ENCODE data around the gene CDSN.
"Not testable (repeated sequence)": the region's sequence is repeated elsewhere in the genome, so short reads cannot be mapped to it uniquely, and the experiment has no call there.

Gene CDSN, protein sequence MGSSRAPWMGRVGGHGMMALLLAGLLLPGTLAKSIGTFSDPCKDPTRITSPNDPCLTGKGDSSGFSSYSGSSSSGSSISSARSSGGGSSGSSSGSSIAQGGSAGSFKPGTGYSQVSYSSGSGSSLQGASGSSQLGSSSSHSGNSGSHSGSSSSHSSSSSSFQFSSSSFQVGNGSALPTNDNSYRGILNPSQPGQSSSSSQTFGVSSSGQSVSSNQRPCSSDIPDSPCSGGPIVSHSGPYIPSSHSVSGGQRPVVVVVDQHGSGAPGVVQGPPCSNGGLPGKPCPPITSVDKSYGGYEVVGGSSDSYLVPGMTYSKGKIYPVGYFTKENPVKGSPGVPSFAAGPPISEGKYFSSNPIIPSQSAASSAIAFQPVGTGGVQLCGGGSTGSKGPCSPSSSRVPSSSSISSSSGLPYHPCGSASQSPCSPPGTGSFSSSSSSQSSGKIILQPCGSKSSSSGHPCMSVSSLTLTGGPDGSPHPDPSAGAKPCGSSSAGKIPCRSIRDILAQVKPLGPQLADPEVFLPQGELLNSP

DNA sequence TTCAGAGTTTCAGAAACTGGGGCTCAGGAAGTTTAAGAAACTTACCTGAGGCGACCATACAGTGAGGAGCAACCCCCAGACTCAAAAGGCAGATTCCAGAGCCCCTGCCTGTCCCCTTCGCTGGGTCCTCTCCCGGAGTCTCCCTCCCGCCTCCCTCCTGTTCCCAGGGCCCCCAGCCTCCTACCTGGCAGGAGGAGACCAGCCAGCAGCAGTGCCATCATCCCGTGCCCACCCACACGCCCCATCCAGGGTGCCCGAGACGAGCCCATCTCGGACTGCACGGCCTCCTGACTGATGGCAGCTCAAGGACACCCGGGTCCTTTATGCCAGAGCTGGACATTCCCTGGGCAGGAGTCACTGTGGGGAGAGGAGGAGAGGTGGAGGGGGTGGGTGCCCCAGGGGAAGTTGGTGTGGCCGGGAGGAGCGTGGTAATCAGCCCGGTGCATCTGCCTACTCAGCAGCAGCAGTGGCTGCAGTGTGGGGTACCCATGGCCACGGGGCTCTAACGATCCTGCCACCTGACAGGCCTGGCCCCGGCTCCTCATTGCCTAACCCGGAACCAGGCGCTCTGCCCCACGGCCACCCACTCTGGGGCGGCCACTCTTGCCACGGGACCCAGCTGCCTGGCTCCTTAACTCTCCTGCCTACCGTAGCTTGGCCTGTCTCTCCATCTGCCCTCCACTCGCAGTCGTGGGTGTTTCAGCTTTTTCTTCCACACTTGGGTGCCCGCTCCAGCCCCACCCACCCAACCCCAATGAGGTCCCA, at the start of gene CDSN:
CDSN (minus strand) TSS at position 296 of the 765 bp plus-strand sequence; CDS start at position 269, 27 bp downstream.
- no peak for DNase-seq

- DNase-seq, result no peak
Measured at GRCh38 chr6:31169123-31169857, 49.0 kb upstream of the CDSN start.

- no peak for DNase-seq
Measured at GRCh38 chr6:31168606-31169005, 48.4 kb upstream of the CDSN start.

GRCh38 chr6:31165986-31166385, 45.7 kb upstream of the CDSN start:
- DNase-seq, result no peak

GRCh38 chr6:31165064-31165832, 45.0 kb upstream of the CDSN start:
- DNase-seq, result not testable (repeated sequence)

DNA sequence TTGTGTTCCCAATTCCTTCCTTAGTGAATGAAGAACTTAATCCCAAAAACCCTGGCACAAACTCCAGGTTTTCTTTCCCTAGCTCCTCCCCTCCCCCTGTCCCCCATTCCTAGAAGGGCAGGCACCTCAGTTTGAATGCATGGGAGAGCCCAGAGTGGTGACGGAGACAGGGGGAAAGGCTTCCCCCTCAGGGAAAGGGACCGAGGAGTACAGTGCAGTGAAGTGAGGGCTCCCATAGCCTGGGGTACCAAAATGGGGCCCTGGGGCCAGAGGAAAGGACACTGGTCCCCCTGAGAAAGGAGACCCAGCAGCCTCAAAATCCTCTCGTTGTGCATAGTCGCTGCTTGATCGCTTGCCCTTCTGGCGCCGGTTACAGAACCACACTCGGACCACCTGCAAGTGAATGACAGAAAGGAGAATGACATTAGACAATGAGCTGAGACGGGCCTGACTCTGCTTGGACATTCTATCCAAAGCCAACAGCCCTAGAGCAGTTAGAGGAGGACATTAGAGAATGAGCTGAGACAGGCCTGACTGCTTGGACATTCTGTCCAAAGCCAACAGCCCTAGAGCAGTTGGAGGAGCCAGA, 44.3 kb upstream of the CDSN start:
- DNase-seq, result not testable (repeated sequence)

DNA sequence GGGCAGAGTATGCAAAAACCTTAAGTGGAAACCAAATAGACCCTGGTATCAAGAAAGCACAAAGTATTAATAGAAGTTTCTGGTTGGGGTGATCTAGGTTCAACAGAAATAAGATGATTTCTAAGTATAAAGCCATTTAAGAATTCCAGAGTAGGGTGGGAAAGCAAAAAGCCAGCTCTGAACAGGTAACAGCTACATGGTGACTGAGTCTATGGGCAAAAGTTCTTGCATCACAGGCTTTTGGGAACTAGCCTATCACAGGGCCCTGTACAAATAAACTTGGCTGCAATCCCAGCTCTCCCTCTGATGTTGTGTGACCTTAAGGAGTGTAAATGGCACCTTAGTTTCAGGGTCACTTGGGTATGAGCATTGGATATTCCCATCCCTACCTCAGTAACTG, 43.7 kb upstream of the CDSN start:
- DNase-seq, result no peak

DNA sequence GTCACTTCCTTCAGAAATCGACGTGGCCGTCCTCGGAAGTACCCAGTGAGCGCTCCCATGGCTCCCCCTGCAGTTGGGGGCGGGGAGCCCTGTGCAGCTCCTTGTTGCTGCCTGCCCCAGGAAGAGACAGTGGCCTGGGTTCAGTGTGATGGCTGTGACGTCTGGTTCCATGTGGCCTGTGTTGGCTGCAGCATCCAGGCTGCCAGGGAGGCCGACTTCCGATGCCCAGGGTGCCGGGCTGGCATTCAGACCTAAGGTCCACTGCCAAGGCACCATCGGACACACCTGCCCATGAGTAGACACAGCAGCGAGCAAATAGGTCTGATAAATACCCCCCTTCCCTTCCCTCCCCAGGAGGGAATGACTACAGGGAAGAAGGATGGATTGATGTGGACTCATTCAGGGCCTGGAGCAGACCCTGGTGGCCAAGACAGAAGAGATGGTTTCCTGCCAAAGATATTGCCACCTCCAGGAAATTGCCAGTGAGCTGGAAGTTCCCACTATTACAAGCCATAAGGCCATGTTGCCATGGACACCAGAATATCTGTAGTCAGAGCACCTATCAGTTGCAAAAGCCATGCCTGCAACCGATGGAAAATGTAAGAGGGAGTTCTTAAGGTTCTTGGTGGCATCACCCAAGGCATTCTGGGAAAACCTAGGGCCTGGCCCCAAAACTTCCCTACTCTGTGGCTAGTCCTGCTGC, 42.4 kb upstream of the CDSN start:
- no peak for DNase-seq

DNA sequence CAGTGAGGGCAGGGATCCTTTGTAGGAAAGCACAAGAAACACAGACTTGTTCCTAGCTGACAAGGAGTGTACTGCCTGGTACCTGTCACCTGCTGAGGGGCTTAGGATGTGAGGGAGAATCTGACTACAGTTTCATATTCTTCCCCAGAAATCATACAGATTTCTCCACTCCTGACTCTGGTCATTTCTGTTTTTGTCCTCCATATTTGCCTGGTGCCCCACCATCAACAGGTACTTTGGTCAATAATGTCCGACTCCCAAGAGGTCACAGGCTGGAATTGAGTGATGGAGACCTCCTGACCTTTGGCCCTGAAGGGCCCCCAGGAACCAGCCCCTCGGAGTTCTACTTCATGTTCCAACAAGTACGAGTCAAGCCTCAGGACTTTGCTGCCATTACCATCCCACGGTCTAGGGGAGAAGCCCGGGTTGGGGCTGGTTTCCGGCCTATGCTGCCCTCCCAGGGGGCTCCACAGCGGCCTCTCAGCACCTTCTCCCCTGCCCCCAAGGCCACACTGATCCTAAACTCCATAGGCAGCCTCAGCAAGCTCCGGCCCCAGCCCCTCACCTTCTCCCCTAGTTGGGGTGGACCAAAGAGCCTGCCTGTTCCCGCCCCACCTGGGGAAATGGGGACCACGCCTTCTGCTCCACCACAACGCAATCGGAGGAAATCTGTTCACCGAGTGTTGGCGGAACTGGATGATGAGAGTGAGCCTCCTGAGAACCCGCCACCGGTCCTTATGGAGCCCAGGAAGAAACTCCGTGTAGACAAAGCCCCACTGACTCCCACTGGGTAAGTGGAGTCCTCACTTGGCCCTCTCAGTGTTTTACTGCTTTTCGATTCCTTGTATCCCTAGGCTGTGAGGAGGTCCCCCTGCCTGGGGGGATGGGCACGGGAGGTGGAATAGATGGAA, 41.2 kb upstream of the CDSN start:
- no peak for DNase-seq

DNA sequence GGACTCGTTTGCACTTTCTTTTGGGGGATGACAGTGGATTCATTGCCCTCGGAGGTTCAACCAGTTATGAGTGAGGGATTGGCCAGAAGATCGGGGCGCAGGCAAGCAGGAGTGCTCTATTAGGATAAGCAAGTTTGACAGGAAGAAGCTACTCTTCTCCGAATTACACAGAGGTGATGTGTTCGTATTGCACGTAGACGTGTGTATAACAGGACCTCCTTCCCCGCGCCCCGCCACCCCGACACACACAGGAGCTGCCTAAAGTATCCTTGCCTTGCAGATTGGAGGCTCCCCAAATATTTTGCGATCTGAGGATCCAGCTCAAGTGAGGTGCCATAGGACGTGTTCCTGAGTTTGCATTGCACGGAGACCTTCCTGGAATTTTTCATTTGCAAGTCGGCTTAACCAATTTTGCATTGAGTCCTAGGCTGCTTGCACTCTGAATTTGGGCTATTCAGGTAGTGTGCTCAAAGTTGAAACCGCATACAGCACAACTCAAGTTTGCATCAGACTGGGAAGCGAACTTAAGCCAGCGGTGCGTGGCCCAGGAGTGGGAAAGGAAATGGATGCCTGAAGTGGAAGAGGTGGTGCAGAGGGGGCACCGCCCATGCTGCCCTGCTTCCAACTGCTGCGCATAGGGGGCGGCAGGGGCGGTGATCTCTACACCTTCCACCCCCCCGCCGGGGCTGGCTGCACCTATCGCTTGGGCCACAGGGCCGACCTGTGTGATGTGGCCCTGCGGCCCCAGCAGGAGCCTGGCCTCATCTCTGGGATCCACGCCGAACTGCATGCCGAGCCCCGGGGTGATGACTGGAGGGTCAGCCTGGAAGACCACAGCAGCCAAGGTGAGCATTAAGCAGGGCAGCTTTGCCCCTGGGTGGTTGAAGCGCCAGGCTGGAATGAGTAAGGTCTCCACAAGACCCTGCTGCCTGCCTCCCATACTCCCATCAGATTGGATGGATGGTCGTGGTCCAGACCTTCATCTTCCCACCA, 38.9 kb upstream of the CDSN start:
- no peak for DNase-seq

- peak; percentile 93 for DNase-seq
Measured at GRCh38 chr6:31158140-31158862, 38.1 kb upstream of the CDSN start, which contains the start of gene TCF19. TSS of gene TCF19 (plus strand) at chr6:31158589. CDS start at chr6:31159470, 881 bp downstream.

GRCh38 chr6:31157513-31158139, 37.4 kb upstream of the CDSN start, which contains the start of gene CCHCR1:
TSS of gene CCHCR1 (minus strand) at chr6:31157802. CDS start at chr6:31157600, 202 bp downstream.
- no peak for DNase-seq

DNA sequence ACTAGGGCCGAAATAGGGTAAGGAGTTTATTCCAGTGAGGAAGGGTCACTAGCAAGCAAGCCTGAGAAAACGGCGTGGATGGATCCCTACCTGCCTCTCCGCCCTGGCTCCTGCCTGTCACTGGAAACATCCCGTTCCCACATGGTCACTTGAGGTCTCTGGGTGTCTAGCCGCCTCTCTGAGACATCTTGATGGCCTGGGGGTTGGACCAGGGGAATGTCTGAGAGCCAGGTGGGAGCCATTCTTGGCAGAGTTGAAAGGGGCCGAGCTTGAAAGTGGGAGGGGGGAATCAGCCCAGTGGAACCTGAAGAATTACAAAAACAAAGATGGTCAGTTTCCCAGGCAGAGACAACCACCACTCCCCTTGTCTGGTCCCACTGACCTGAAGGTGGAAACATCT, 36.4 kb upstream of the CDSN start:
- DNase-seq, result no peak

- no peak for DNase-seq
Measured at GRCh38 chr6:31154436-31154835, 34.2 kb upstream of the CDSN start.

- DNase-seq, result no peak
Measured at GRCh38 chr6:31152781-31153180, 32.5 kb upstream of the CDSN start.

DNA sequence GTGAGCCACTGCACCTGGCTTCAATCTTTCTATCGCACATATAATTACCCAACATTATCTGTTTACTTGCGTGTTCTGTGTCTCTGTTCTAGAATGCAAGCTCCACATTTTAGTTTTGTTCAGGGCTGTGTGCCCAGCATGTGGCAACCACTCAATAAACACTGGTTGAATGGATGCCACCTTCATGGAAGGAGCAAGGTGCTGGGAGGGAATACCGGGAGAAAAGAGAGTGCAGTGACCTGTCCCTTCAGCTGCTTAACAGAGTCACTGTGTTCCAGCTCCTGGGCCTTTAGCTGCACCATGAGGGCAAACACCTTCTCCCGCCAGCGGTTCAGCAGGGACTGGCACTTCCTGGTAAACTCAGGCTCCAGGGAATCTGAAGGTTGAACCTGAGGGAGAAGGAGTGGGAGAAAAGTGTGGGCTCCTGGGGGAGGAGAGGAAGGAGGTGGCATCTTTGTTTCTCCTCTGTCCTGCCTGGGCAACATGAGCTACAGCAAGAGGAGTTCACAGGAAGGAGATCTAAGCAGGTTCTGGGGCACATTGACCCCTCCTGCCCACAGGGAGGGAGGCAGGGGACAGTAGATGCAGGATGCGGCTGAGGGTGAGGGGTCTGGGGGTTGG, 29.7 kb upstream of the CDSN start:
- no peak for DNase-seq

DNA sequence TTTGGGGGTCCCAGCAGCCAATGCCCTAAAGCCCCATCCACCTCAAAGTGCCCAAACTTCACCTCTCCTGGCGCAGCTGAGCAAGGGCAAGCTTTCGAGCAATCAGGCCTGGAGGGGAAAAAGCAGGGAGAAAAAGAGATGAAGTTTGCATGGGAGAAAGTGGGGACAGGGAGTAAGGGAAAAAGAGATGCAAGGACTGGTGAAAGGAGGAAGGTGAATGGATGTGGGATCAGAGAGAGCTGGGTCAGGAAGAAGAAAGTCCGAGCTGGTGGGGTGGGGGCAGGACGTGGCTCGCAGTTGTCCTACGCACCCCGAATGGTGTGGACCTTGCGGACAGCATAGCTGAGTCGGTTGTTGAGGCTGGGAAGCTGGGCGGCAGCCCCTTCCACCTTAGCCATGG, 25.1 kb upstream of the CDSN start:
- no peak for DNase-seq
